ENCODE measurements around the gene CARMIL1.

GRCh38 chr6:25414755-25415154, 135.6 kb downstream of the CARMIL1 start:
- no peak for TF ChIP-seq CTCF (IDR thresholded peaks at IDR 0.05)
- no peak for TF ChIP-seq POLR2A (IDR thresholded peaks at IDR 0.05)
